ENCODE measurements around the gene ZBTB8A. TPM values are rescaled to one million over a fixed set of nuclear protein-coding genes. Genes with fewer than 3 reads are reported as not detected.

ZBTB8A gene
- total and polyA plus RNA-seq, 4 donors = 0.93 to 3.3 (median 1.3) TPM

- 88% methylated on average over 16 of the region's 16 CpGs for WGBS
- DNase-seq (ENCODE audit: low spot score) = no peak
- H3K27ac ChIP-seq (ENCODE audit: low read depth in 1 of 2, low read length in 2 of 2) = no peak overlapping the region
- no peaks in the 10 kb centered on the region for H3K27me3 ChIP-seq (ENCODE audit: control insufficient read depth in 4 of 4, insufficient read depth in 4 of 4, low read length in 3 of 4)
- peaks cover 1 to 15% (median 8%) of the 10 kb centered on the region in 4 donors for H3K36me3 ChIP-seq (ENCODE audit: control insufficient read depth in 4 of 4, insufficient read depth in 3 of 4, low read depth in 1 of 4, low read length in 3 of 4)
- no peaks in the 10 kb centered on the region for H3K4me1 ChIP-seq (ENCODE audit: control insufficient read depth in 4 of 4, insufficient read depth in 4 of 4, low read length in 3 of 4)
- H3K9ac ChIP-seq (ENCODE audit: low read depth in 1 of 2, low read length in 2 of 2) = no peak overlapping the region
- no peak for TF ChIP-seq FOXA2 (IDR thresholded peaks at IDR 0.05)
- no peak for TF ChIP-seq HNF4G (IDR thresholded peaks at IDR 0.05)
- no peak for TF ChIP-seq ZBTB33 (IDR thresholded peaks at IDR 0.05)
- no peak for TF ChIP-seq YY1 (IDR thresholded peaks at IDR 0.05)
- TF ChIP-seq CTCF (IDR thresholded peaks at IDR 0.05; ENCODE audit: low read depth, low read length, missing input control) = no peak
- TF ChIP-seq HNF4A (conservative IDR thresholded peaks at IDR 0.05) = no peak
- TF ChIP-seq JUND (IDR thresholded peaks at IDR 0.05) = no peak
- TF ChIP-seq RXRA (IDR thresholded peaks at IDR 0.05) = no peak
- TF ChIP-seq GABPA (IDR thresholded peaks at IDR 0.05 in 1 of 2, conservative IDR thresholded peaks at IDR 0.05 in 1 of 2) = no peak
- TF ChIP-seq REST (IDR thresholded peaks at IDR 0.05) = no peak
- no peak for TF ChIP-seq NR2F2 (IDR thresholded peaks at IDR 0.05)
- no peak for TF ChIP-seq TAF1 (conservative IDR thresholded peaks at IDR 0.05)
- TF ChIP-seq RAD21 (IDR thresholded peaks at IDR 0.05) = no peak
- no peak for TF ChIP-seq EGR1 (IDR thresholded peaks at IDR 0.05; ENCODE audit: low read depth in 2 of 2)
- TF ChIP-seq SP1 (IDR thresholded peaks at IDR 0.05) = no peak
- no peak for TF ChIP-seq ATF3 (IDR thresholded peaks at IDR 0.05)
- no peak for TF ChIP-seq MAX (IDR thresholded peaks at IDR 0.05)
- TF ChIP-seq FOXA1 (IDR thresholded peaks at IDR 0.05) = no peak
- H3K9me3 ChIP-seq (ENCODE audit: control insufficient read depth in 4 of 4, low read length in 3 of 4) = no peaks in the 10 kb centered on the region
- H3K4me3 ChIP-seq (ENCODE audit: low read depth in 1 of 3, low read length in 3 of 3) = no peak overlapping the region
These were observed 97.9 kb downstream of the ZBTB8A start for GRCh38 chr1:32636914-32637645.
